ENCODE data around the gene ZEB2.

The ZEB2 gene

GRCh38 chr2:144379851-144380311 lies 140.0 kb downstream of the ZEB2 start:
- peak; percentile 42 to 90 (median 84) for DNase-seq
- WGBS (ENCODE audit: insufficient coverage) = 5% methylated on average over 10 of the region's 11 CpGs

DNA sequence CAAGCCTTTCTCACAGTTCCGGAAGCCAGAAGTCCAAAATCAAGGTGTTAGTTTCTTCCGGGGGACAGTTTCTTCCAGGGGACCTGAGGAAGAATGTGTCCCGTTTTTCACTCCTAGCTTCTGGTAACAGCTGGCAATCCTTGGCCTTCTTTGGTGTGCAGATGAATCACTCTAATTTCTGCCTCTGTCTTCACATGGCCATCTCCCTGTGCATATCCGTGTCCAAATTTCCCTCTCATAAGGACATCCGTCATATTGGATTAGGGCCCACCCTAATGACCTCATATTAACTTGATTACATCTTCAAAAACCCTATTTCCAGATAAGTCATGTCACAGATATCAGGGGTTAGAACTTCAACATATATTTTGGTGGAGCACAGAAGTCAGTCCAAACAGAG lies 141.4 kb downstream of the ZEB2 start:
- Histone ChIP-seq H3K27me3 (replicated peaks in 2 of 5; ENCODE audit: control insufficient read depth in 4 of 5, insufficient read depth in 5 of 5, low read length in 4 of 5) (no peaks in the 10 kb centered on the region), H3K36me3 (ENCODE audit: control insufficient read depth in 4 of 4, insufficient read depth in 4 of 4, low read length in 3 of 4) (no peaks in the 10 kb centered on the region), H3K4me1 (ENCODE audit: control extremely low read depth in 1 of 4, control insufficient read depth in 4 of 4, insufficient read depth in 4 of 4, low read length in 3 of 4) (peaks cover 36 to 62% (median 46%) of the 10 kb centered on the region in 4 experiments), H3K27ac (ENCODE audit: insufficient read depth in 1 of 2, low read depth in 1 of 2, low read length in 2 of 2, poor library complexity in 1 of 2, severe bottlenecking in 2 of 2) (no peak overlapping the region), H3K4me3 (ENCODE audit: control insufficient read depth in 1 of 7, extremely low read depth in 1 of 7, insufficient read depth in 4 of 7, low read depth in 2 of 7, low read length in 6 of 7) (no peak overlapping the region), H3K9me3 (ENCODE audit: control extremely low read depth in 1 of 5, control insufficient read depth in 4 of 5, insufficient read depth in 2 of 5, low read depth in 1 of 5, low read length in 4 of 5) (no peaks in the 10 kb centered on the region)
- ChIA-PET CTCF (interaction anchor here (1.7 kb wide), 1 partner anchor 11 kb away, joined by 3 read pairs; no protein-coding TSS in a partner anchor), POLR2A (no interaction called here)
- DNase-seq = no peak
- WGBS (ENCODE audit: insufficient coverage) = 98% methylated on average over 4 of the region's 5 CpGs

More at GRCh38 chr2:144379851-144380311, 140.0 kb downstream of the ZEB2 start:
- peak overlapping the region in 4 of 7 experiments; percentile 28 to 69 (median 56) for H3K4me3 ChIP-seq (ENCODE audit: control insufficient read depth in 1 of 7, extremely low read depth in 1 of 7, insufficient read depth in 4 of 7, low read depth in 2 of 7, low read length in 6 of 7)
- no peaks in the 10 kb centered on the region for H3K9me3 ChIP-seq (ENCODE audit: control extremely low read depth in 1 of 5, control insufficient read depth in 4 of 5, insufficient read depth in 2 of 5, low read depth in 1 of 5, low read length in 4 of 5)
- H3K27ac ChIP-seq (ENCODE audit: insufficient read depth in 1 of 2, low read depth in 1 of 2, low read length in 2 of 2, poor library complexity in 1 of 2, severe bottlenecking in 2 of 2) = peak overlapping the region; percentile 3 to 43
- peaks cover 27 to 51% (median 39%) of the 10 kb centered on the region in 4 experiments for H3K4me1 ChIP-seq (ENCODE audit: control extremely low read depth in 1 of 4, control insufficient read depth in 4 of 4, insufficient read depth in 4 of 4, low read length in 3 of 4)
- ChIA-PET POLR2A (interaction anchor here (0.6 kb wide), 1 partner anchor 41 kb away, joined by 4 read pairs; no protein-coding TSS in a partner anchor), CTCF (interaction anchor here (0.9 to 1.7 kb wide), 2 partner anchors 9 to 11 kb away, joined by 3 to 4 read pairs; no protein-coding TSS in a partner anchor)
- H3K27me3 ChIP-seq (replicated peaks in 2 of 5; ENCODE audit: control insufficient read depth in 4 of 5, insufficient read depth in 5 of 5, low read length in 4 of 5) = no peaks in the 10 kb centered on the region
- no peaks in the 10 kb centered on the region for H3K36me3 ChIP-seq (ENCODE audit: control insufficient read depth in 4 of 4, insufficient read depth in 4 of 4, low read length in 3 of 4)

- POLR2A ChIA-PET = no interaction called here
- H3K9me3 ChIP-seq (ENCODE audit: control extremely low read depth in 1 of 5, control insufficient read depth in 4 of 5, insufficient read depth in 2 of 5, low read depth in 1 of 5, low read length in 4 of 5) = no peaks in the 10 kb centered on the region
- H3K36me3 ChIP-seq (ENCODE audit: control insufficient read depth in 4 of 4, insufficient read depth in 4 of 4, low read length in 3 of 4) = no peaks in the 10 kb centered on the region
- H3K4me3 ChIP-seq (ENCODE audit: control insufficient read depth in 1 of 7, extremely low read depth in 1 of 7, insufficient read depth in 4 of 7, low read depth in 2 of 7, low read length in 6 of 7) = no peak overlapping the region
- DNase-seq = peak in 2 of 3 donors; percentile 36 to 58
- 30% methylated on average over 1 of the region's 2 CpGs for WGBS (ENCODE audit: insufficient coverage)
- no peaks in the 10 kb centered on the region for H3K27me3 ChIP-seq (replicated peaks in 2 of 5; ENCODE audit: control insufficient read depth in 4 of 5, insufficient read depth in 5 of 5, low read length in 4 of 5)
- H3K4me1 ChIP-seq (ENCODE audit: control extremely low read depth in 1 of 4, control insufficient read depth in 4 of 4, insufficient read depth in 4 of 4, low read length in 3 of 4) = peaks cover 33 to 68% (median 47%) of the 10 kb centered on the region in 4 experiments
- no peak overlapping the region for H3K27ac ChIP-seq (ENCODE audit: insufficient read depth in 1 of 2, low read depth in 1 of 2, low read length in 2 of 2, poor library complexity in 1 of 2, severe bottlenecking in 2 of 2)
- CTCF ChIA-PET = interaction anchor here (1.4 kb wide), 1 partner anchor 30 kb away, joined by 3 read pairs; no protein-coding TSS in a partner anchor
These were observed 142.0 kb downstream of the ZEB2 start for GRCh38 chr2:144377914-144378313.

DNA sequence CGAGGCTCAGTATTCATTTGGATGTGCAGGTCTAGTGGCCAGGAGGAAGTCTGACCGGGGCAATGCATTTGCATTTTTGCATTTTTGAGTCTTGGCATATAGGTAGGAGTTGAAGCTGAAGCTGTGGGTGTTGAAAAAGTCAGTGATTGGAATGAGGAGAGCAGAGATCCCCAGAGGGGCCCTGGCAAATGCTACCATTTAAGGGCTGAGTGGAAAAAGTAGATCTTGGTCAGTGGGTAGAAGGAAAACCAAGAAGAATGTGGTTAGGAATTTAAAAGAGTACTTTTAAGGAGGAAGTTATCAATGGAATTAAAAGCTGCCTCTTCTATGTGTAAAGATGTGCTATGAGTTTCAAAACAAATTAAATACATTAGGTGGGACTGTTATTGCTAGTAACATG lies 143.0 kb downstream of the ZEB2 start:
- no peaks in the 10 kb centered on the region for H3K27me3 ChIP-seq (replicated peaks in 2 of 5; ENCODE audit: control insufficient read depth in 4 of 5, insufficient read depth in 5 of 5, low read length in 4 of 5)
- DNase-seq = no peak
- no peak overlapping the region for H3K27ac ChIP-seq (ENCODE audit: insufficient read depth in 1 of 2, low read depth in 1 of 2, low read length in 2 of 2, poor library complexity in 1 of 2, severe bottlenecking in 2 of 2)
- POLR2A ChIA-PET = no interaction called here
- no peaks in the 10 kb centered on the region for H3K9me3 ChIP-seq (ENCODE audit: control extremely low read depth in 1 of 5, control insufficient read depth in 4 of 5, insufficient read depth in 2 of 5, low read depth in 1 of 5, low read length in 4 of 5)
- CTCF ChIA-PET = interaction anchor here (1.4 kb wide), 1 partner anchor 29 kb away, joined by 3 read pairs; no protein-coding TSS in a partner anchor
- H3K4me3 ChIP-seq (ENCODE audit: control insufficient read depth in 1 of 7, extremely low read depth in 1 of 7, insufficient read depth in 4 of 7, low read depth in 2 of 7, low read length in 6 of 7) = no peak overlapping the region
- 92% methylated on average over 2 of the region's 2 CpGs for WGBS (ENCODE audit: insufficient coverage)
- no peaks in the 10 kb centered on the region for H3K36me3 ChIP-seq (ENCODE audit: control insufficient read depth in 4 of 4, insufficient read depth in 4 of 4, low read length in 3 of 4)
- H3K4me1 ChIP-seq (ENCODE audit: control extremely low read depth in 1 of 4, control insufficient read depth in 4 of 4, insufficient read depth in 4 of 4, low read length in 3 of 4) = peaks cover 33 to 68% (median 49%) of the 10 kb centered on the region in 4 experiments

DNA sequence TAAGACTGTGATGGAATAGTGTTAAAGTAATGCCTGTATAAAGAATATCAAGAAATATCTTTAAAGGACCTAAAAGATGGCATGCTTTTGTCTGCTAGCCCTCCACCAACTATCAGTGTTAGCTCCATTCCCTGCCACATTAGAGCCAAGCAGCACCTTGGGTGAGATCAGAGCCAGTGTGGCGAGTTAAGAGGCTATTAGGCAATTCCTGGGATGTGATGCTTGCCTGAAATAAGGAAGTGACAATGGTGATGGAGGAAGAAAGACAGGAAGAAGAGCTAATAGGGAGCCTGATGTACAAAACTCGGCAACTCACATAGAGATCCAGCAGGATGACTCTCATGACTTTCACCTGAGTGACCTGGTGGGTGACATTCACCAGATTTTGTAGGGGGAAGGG lies 143.5 kb downstream of the ZEB2 start:
- POLR2A ChIA-PET = no interaction called here
- DNase-seq = no peak
- H3K9me3 ChIP-seq (ENCODE audit: control extremely low read depth in 1 of 5, control insufficient read depth in 4 of 5, insufficient read depth in 2 of 5, low read depth in 1 of 5, low read length in 4 of 5) = no peaks in the 10 kb centered on the region
- no peaks in the 10 kb centered on the region for H3K36me3 ChIP-seq (ENCODE audit: control insufficient read depth in 4 of 4, insufficient read depth in 4 of 4, low read length in 3 of 4)
- CTCF ChIA-PET = no interaction called here
- H3K4me1 ChIP-seq (ENCODE audit: control extremely low read depth in 1 of 4, control insufficient read depth in 4 of 4, insufficient read depth in 4 of 4, low read length in 3 of 4) = peaks cover 34 to 68% (median 47%) of the 10 kb centered on the region in 4 experiments
- no peak overlapping the region for H3K4me3 ChIP-seq (ENCODE audit: control insufficient read depth in 1 of 7, extremely low read depth in 1 of 7, insufficient read depth in 4 of 7, low read depth in 2 of 7, low read length in 6 of 7)
- 83% methylated on average over 1 of the region's 2 CpGs for WGBS (ENCODE audit: insufficient coverage)
- H3K27me3 ChIP-seq (replicated peaks in 2 of 5; ENCODE audit: control insufficient read depth in 4 of 5, insufficient read depth in 5 of 5, low read length in 4 of 5) = no peaks in the 10 kb centered on the region
- H3K27ac ChIP-seq (ENCODE audit: insufficient read depth in 1 of 2, low read depth in 1 of 2, low read length in 2 of 2, poor library complexity in 1 of 2, severe bottlenecking in 2 of 2) = no peak overlapping the region

DNA sequence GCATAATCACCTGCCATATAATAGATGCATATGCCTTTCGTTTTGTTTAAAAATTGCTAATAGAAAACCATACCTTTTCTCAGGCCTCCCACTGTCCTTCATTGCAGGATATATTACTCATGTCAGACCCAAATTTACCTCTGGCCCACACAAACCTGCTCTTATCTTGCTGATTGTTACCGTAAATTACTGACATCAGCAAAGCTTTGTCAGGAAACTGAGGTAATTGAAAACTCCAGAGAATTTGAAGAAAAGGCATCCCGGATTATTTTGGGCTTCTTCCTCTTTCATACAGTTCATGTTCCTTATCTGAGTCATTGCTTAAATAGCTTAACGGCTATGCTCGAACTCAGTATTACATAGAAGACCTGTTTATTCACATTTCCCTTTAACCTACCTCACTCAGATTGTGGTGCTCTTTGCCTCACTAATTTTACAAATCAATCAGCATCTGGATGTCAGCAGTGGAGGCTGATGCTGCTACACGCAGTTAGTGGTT lies 145.7 kb downstream of the ZEB2 start:
- Histone ChIP-seq H3K36me3 (ENCODE audit: control insufficient read depth in 4 of 4, insufficient read depth in 4 of 4, low read length in 3 of 4) (no peaks in the 10 kb centered on the region), H3K4me3 (ENCODE audit: control insufficient read depth in 1 of 7, extremely low read depth in 1 of 7, insufficient read depth in 4 of 7, low read depth in 2 of 7, low read length in 6 of 7) (peak overlapping the region in 2 of 7 experiments; percentile 32 to 41), H3K27ac (ENCODE audit: insufficient read depth in 1 of 2, low read depth in 1 of 2, low read length in 2 of 2, poor library complexity in 1 of 2, severe bottlenecking in 2 of 2) (peak overlapping the region in 1 of 2 experiments; percentile 58), H3K27me3 (replicated peaks in 2 of 5; ENCODE audit: control insufficient read depth in 4 of 5, insufficient read depth in 5 of 5, low read length in 4 of 5) (no peaks in the 10 kb centered on the region), H3K4me1 (ENCODE audit: control extremely low read depth in 1 of 4, control insufficient read depth in 4 of 4, insufficient read depth in 4 of 4, low read length in 3 of 4) (peaks cover 39 to 66% (median 53%) of the 10 kb centered on the region in 4 experiments), H3K9me3 (ENCODE audit: control extremely low read depth in 1 of 5, control insufficient read depth in 4 of 5, insufficient read depth in 2 of 5, low read depth in 1 of 5, low read length in 4 of 5) (no peaks in the 10 kb centered on the region)
- DNase-seq = peak in 2 of 3 donors; percentile 62 to 75
- 0% methylated on average over 5 of the region's 6 CpGs for WGBS (ENCODE audit: insufficient coverage)
- ChIA-PET POLR2A (interaction anchor here (1.3 kb wide), 1 partner anchor 9 kb away, joined by 3 read pairs; no protein-coding TSS in a partner anchor), CTCF (no interaction called here)

GRCh38 chr2:144372410-144373080 lies 147.4 kb downstream of the ZEB2 start:
- Histone ChIP-seq H3K27me3 (replicated peaks in 2 of 5; ENCODE audit: control insufficient read depth in 4 of 5, insufficient read depth in 5 of 5, low read length in 4 of 5) (no peaks in the 10 kb centered on the region), H3K36me3 (ENCODE audit: control insufficient read depth in 4 of 4, insufficient read depth in 4 of 4, low read length in 3 of 4) (no peaks in the 10 kb centered on the region), H3K27ac (ENCODE audit: insufficient read depth in 1 of 2, low read depth in 1 of 2, low read length in 2 of 2, poor library complexity in 1 of 2, severe bottlenecking in 2 of 2) (peak overlapping the region; percentile 1 to 52), H3K4me3 (ENCODE audit: control insufficient read depth in 1 of 7, extremely low read depth in 1 of 7, insufficient read depth in 4 of 7, low read depth in 2 of 7, low read length in 6 of 7) (peak overlapping the region in 1 of 7 experiments; percentile 32), H3K9me3 (ENCODE audit: control extremely low read depth in 1 of 5, control insufficient read depth in 4 of 5, insufficient read depth in 2 of 5, low read depth in 1 of 5, low read length in 4 of 5) (no peaks in the 10 kb centered on the region), H3K4me1 (ENCODE audit: control extremely low read depth in 1 of 4, control insufficient read depth in 4 of 4, insufficient read depth in 4 of 4, low read length in 3 of 4) (peaks cover 39 to 69% (median 50%) of the 10 kb centered on the region in 4 experiments)
- ChIA-PET POLR2A (no interaction called here), CTCF (interaction anchor here (1.0 kb wide), 1 partner anchor 8 kb away, joined by 3 read pairs; no protein-coding TSS in a partner anchor)
- DNase-seq = peak in 2 of 3 donors; percentile 37 to 57
- 17% methylated on average over 10 of the region's 10 CpGs for WGBS (ENCODE audit: insufficient coverage)
